Measurements from ENCODE around the gene WDHD1.
"Not testable (repeated sequence)": the region's sequence is repeated elsewhere in the genome, so short reads cannot be mapped to it uniquely, and the experiment has no call there.

WDHD1 gene

DNA sequence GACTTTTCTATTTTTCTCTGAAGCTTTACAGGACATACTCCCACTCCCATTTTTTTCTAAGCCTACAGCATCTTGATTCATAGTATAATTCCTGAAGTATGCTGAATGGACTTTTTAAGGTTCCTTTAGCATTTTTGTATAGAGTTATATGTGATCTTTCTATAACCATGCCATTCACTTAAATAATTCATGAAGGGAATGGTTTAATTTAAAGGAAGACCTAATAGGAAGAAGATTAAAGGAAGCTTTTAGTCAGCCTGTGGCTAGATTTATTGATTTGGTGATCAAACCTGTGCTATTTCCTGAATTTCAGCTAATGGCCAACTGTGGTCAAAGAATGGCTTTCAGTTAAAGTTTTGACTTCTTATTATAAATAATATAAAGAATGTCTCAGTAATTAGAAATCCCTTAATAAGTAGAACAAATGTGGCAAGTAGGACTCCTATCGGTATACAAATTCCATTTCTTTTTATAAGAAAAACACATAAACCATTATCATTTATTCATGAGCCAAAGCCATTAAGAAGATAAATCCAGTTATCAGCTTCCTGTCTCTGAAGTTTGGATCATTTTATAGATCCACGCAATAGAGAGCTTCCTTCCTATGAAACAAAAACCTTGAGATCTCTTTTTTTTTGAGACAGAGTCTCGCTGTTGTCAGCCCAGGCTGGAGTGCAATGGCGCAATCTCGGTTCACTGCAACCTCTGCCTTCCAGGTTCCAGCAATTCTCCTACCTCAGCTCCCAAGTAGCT, 20.6 kb upstream of the WDHD1 start:
- no peak for DNase-seq

DNA sequence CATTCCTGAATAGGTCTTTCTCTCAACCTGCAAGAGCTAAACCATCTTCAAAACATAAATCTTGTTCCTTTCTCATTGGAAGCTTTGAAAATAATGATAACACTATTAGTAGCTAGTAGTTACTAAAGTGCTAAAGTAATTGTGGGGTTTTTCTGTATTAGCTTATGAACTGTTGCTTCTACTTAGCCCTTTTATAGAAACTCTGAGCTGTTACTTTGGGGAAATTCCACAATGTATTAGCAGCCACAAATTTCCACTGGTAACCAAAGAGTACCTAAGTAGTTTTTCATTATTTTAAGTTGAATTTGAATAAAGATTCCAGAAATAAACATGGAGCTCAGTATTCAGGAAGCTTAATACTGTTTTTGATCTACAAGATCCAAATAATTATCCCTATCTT, 18.2 kb upstream of the WDHD1 start:
- DNase-seq: no peak

DNA sequence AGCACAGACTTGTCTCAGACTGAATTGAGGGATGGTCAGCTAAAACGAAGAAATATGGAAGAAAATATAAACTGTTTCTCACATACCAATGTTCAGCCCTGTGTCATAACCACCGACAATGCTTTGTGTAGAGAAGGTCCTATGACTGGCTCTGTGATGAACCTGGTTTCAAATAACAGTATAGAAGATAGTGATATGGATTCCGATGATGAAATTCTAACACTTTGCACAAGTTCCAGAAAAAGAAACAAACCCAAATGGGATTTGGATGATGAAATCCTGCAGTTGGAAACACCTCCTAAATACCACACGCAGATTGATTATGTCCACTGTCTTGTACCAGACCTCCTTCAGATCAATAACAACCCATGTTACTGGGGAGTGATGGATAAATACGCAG, 16.6 kb upstream of the WDHD1 start:
- no peak for DNase-seq

DNA sequence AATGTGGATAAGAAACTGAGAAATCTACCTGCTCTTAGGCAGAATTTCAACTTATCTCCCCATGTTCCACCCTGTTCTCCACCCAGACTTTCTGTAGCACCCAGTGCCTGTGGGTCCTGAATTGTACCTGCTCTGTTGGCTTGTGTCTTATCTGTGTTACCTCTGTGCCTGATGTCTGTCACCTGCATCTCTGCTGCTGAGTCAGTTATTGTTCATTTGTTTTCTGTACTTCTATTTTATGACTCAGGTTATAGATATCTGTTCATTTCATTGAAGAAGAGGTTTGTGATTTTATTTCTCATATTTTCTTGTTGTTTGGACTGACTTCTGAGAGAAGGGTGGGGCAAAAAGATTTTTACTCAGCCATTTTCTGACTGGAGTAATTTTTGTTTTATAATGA, 11.8 kb upstream of the WDHD1 start:
- no peak for DNase-seq

DNA sequence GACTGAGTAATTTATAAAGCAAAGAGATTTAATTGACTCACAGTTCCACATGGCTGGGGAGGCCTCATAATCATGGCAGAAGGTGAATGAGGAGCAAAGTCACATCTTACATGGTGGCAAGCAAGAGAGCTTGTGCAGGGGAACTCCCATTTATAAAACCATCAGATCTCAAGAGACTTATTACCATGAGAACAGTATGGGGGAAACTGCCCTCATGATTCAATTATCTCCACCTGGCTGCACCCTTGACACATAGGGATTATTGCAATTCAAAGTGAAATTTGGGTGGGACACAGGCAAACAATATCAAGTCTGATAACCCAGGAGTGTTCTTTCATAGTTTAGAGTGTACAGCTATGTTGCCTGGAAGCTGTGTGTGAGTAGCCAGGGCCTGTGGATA, 11.1 kb upstream of the WDHD1 start:
- not testable (repeated sequence) for DNase-seq

DNA sequence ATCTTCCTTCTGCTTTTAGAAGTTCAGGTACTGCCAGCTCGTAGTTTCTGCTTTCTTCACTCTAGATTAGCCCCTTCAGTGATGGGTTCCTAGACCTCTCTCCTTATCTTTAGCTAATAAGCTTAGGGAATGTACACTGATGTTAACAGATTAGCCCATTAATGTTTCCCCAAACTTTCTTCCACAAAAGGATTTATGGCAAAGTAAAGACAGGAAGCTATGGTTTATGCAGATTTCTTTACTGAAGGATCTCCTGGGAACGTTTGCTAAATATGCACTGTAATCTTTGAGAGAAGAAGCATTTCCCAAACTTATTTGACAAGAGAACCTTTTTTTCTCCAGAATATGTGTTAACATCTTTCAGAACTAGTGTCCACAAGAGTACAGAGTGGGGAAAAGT, 4.3 kb upstream of the WDHD1 start:
- no peak for DNase-seq

DNA sequence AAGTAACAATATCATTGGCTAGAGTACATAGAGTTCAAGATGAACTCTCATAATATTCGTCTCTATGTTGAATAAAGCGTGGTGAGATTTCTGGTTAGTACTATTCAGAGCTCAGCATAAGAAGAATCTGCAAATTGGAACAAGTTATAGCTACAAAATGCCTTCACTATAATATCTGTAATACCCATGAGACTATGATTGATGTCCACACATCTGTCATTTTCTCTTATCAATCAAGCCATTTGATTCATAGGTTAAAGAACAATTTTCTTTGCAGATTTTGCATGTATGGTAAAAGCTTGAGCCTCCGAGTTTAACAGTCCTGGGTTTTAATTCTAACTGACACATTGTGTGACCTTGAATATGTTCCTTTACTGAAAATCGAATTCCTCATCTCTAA, 1.6 kb upstream of the WDHD1 start:
- no peak for DNase-seq

DNA sequence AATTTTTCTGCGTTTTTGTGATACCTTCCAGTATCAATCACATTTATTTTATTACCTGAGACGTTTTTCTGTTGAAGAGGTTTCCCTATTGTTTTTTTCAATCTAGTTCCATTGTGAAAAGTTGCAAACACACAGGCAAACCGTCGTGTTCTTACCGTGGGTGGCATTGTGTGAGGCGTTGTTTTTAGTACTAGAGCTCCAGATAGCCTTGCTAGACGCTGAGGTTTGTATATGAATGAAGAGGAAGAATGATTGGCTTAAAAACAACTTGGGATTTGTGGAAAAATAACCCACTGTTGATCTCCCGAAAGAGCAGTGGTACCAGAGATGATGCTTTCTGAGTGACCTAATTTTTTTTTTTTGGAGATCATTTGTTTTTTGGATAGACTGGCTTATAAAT, 1.2 kb upstream of the WDHD1 start:
- DNase-seq: no peak

DNA sequence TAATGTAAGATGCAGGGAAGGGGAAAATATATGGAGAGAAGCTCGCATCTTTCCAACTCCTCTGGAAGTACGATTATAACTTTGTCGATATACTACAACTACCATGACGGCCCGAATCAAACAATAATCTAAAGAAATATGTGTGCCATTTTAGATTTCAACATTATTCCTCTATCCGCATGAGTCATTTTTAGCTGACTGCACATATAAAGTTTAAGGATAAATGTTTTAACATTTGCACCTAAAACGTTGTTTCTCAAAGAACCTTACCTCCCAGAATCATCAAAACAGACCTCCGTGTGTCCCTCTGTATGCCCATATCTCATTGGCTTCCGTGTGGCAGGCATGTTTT, 482 bp downstream of the WDHD1 start:
- no peak for DNase-seq

DNA sequence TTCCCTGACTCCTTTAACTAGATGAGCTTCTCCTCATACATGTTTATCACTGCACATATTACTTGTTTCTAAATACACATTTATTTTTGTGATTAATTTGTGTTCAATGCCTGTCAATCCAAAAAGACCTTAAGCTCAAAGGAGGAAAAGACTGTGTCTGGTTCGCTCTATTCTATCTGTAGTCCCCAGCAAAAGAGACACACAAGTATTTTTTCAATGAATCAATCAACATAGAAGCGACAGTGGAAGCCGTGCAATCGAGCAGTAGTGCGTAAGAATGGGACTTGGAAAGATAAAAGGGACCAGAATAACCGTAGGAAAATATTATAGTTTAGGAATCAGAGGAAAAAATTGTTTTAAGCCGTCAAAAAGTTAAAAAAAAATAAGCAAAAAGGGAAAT, 951 bp downstream of the WDHD1 start:
- no peak for DNase-seq

DNA sequence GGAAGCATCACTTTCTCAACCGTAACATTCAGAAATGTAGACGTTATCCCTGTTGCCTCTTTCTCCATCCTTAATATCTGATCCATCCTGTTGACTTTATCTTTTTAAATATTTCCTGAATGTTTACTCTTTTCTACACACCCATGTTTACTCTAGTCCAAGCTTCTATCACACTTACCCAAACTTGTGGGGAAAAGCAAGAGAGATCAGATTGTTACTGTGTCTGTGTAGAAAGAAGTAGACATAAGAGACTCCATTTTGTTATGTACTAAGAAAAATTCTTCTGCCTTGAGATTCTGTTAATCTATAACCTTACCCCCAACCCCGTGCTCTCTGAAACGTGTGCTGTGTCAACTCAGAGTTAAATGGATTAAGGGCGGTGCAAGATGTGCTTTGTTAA, 2.5 kb downstream of the WDHD1 start:
- DNase-seq: not testable (repeated sequence)

DNA sequence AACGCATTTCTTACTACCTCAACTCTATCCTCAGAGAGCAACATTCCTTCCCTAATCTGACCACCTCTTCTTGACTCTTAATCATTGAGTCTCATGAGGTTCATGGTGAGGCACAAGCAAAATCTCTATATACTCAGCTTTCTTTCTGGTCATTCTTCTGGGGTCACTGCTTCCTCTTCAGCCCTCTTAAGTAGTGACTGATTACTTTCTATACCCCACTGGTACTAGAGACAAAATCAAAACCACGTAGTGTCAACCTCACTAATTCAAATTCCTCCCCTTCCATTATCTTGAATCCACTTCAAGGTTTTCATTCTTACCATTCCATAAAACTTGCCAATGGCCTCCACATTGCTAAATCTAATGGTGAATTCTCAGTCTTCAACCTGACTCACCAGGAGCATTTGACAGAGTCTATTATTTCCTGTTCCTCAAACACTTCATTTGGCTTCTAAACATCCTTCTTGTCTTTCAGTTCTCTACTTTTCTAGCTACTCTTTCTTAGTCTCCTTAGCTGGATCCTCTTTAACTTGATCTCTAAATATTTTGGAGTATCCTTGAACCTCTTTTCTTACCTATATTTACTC, 6.8 kb downstream of the WDHD1 start:
- no peak for DNase-seq

DNA sequence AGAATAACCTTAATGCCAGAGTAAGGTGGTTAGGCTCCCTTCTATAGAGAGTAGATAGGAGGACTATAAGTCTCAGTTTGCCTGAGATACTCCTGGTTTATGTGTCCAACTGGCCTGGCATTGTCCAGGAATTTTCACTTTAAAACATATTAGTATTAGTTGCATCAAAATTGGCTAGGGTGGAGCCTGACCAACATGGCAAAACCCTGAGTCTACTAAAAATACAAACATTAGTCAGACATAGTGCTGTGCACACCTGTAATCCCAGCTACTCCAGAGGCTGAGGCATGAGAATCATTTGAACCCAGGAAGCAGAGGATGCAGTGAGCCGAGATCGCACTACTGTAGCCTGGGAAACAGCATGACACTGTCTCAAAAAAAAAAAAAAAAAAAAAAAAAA, 11.9 kb downstream of the WDHD1 start:
- DNase-seq: no peak

DNA sequence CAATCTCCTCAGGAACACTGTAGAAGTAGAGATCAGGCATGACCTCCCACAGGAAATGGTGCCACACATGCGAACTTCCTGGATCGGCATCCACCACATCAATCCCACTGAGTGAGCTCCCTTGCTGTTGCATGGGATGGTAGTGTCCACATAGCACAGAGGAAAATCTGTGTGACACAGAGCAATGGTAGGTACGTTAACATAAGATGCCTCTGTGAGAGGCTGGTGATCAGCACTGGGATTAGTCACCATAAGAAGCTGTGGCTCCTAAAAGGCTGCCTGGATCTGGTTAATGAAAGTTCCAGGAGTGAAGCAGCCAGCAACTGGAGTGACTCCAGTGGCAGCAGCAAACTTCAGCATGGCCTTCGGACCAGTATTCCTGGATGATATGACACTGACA, 21.8 kb downstream of the WDHD1 start:
- DNase-seq: no peak

DNA sequence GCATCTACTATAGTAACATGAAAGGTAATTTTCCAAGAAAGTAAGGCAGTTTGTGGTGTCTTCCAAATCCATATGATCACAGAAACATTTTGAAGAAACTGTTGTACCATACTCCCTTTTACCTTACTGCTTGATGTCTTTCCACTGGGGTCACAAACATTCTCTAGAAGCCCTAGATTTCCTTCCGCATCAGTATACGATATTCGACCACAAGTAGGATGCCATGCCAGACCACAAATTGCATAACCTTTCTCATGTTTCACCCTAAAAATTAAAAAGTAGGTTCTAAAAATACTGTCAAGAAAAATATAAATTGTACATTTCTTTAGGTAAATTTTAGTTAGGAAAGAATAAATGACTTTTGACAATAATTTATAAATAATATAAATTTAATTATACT, 26.5 kb downstream of the WDHD1 start:
- DNase-seq: no peak

DNA sequence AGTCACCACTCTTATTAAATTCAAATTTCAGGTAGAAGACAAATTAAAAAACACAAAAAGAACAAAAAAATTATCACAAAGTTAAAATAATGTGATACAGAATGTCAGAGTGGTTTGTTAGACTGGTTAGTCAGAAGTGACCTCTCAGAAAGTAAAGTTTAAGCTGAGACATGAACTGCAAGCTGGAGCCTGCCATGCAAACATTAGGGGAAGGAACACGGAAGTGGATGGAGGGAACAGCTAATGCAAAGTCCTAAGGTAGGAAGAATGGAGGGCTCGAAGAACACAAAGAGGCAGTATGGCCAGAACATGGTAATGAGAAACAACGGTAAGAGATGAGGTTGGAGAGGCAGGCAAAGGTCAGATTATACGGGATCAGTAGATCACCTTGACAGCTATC, 41.7 kb downstream of the WDHD1 start:
- DNase-seq: no peak

DNA sequence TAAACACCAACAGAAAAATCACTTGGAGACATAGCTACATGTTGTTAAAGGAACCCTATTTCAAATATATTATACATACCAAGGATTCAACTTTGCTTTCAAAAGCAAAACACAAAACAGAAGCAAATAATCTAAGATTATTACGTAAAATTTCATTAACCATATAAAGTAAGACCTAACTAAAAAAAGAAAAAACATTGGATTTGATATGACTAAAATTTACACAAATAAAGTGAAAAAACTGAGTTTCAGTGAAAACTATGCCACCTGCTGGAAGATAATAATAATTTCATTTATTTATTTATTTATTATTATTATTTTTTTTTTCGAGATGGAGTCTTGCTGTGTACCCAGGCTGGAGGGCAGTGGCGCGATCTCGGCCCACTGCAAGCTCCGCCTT, 45.2 kb downstream of the WDHD1 start:
- no peak for DNase-seq

DNA sequence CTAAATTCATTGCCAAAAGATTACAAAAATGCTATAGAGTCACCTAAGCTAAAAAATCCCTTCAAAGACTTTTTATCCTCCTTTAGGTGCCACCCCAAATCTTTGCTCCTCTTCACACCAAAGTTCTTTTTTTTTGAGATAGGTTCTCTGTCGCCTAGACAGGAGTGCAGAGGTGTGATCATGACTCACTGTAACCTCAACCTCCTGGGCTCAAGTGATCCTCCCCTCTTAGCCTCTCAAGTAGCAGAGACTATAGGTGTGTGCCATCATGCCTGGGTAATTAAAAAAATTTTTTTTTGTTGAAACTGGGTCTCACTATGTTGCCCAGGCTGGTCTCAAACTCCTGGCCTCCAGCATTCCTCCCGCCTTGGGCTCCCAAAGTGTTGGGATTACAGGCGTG, 47.9 kb downstream of the WDHD1 start:
- DNase-seq: peak; percentile 21

DNA sequence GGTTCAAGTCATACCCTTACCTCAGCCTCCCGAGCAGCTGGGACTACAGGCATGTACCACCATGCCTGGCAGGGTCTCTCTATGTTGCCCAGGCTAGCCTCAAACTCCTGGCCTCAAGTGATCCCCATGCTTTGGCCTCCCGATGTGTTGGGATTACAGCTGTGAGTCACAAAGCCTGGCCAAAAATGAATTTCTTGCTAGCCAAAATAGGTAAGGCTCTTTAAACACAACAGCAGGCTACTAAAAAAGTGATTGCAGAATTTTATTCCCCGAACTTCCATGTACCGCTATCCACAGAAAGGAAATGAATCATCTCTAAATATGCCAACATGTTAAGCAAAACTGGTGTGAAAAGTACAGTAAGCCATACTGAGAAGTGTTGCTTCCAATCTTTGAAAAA, 50.6 kb downstream of the WDHD1 start:
- DNase-seq: no peak

DNA sequence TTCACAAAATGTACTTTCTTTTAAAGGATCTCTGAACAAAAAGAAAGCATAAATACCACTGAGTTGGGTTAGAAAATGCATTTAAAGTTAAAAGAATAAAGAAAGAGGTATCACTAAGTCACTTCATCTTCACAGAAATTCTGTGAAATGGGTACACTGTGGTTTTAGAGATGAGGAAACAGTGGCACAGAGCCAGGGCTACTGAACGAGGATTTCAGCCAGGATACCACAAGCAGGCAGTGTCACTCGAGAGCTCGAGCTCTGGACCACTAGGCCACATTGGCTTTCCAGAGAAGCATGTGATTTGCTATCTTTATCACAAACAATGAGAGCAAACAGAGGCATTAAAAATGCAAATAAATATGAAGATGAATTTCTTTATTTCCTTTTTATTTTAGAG, 51.0 kb downstream of the WDHD1 start:
- DNase-seq: peak; percentile 39

DNA sequence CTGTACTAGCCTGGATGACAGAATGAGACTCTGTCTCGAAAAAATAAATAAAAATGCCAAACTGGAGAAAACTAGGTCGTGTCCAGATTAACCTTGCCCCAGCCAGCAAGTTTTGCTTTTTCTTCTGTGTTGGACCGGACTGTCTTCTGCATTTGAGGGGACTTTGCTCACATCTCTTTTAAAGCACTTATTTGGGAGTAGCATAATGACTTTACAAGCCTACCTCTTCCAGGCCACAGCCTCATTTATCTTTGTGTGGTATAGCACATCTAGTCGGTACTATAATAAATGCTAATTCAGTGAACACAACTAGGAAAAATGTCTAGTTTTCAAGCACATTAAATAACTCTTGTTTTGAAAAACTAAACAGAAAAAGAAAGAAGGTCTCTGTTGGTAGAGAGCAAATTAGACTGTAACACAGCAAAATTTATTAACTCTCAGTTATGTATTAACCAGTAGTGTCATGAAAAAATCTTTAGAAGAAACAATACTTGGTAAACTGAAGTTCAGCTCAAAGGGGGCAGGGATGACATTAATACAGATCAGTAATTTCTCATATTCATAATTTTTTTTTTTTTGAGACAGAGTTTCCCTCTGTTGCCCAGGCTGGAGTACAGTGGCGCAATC, 52.0 kb downstream of the WDHD1 start:
- no peak for DNase-seq

DNA sequence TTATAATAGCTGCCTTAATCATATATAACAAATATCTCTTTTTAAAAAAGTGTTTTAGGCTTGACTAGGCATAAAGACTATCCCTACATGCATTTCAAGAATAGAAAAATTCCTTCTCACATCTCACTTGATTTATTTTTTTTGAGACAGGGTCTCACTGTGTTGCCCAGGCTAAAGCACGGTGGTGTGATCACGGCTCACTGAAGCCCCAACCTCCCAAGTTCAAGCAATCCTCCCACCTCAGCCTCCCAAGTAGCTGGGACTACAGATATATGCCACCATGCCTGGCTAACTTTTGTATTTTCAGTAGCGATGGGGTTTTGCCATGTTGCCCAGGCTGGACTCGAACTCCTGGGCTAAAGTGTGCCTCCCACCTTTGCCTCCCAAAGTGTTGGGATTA, 59.4 kb downstream of the WDHD1 start:
- DNase-seq: no peak

DNA sequence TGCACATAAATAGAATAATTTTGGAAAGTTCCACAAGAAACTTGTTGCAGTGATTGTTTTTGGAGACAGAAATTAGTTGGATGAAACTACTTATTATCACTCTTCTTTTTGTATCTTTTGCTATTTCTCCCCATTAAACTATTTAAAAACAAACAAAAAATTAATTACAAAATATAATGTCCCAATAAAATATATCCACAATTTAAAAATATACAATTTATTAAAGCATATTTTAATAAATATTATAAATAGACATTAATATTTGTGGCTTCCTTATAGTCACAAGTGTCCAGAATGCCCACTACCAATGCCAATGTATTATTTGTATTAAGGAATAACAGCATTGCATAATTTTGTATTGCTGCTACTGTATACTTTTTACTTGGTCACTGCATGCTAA, 71.8 kb downstream of the WDHD1 start:
- no peak for DNase-seq

DNA sequence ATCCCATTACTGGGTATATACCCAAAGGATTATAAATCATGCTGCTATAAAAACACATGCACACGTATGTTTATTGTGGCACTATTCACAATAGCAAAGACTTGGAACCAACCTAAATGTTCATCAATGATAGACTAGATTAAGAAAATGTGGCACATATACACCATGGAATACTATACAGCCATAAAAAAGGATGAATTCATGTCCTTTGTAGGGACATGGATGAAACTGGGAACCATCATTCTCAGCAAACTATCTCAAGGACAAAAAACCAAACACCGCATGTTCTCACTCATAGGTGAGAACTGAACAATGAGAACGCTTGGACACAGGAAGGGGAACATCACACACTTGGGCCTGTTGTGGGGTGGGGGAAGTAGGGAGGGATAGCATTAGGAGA, 73.3 kb downstream of the WDHD1 start:
- DNase-seq: not testable (repeated sequence)

DNA sequence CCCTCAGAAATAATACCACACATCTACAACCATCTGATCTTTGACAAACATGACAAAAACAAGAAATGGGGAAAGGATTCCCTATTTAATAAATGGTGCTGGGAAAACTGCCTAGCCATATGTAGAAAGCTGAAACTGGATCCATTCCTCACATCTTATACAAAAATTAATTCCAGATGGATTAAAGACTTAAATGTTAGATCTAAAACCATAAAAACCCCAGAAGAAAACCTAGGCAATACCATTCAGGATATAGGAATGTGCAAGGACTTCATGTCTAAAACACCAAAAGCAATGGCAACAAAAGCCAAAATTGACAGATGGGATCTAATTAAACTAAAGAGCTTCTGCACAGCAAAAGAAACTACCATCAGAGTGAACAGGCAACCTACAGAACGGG, 74.1 kb downstream of the WDHD1 start:
- DNase-seq: not testable (repeated sequence)
